ENCODE results near the gene TMEM109.
A peak's percentile ranks its signal among the peaks of the same experiment; 100 is the strongest.

Gene TMEM109

DNA sequence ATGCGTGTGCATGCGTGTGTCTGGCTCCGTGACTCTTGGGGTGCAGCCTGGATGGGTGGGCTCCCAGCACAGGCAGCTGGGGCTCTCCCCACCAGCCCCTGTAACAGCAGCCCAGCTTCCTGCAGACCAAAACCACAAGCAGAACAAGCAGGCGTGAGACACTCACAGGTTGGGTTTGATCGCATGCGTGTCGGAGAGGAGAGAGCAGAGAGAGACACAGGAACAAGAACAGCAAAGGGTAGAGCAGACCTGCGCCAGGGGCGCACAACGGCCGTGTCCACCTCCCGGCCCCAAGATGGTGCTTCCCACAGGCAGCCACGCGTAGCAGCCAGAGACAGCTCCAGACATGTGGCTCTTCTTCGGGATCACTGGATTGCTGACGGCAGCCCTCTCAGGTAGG is 57.6 kb downstream of the TMEM109 start, which contains the start of gene CD6:
Gene CD6 (plus strand): TSS at position 161 of the 400 bp plus-strand sequence. CDS start 186 bp downstream, at position 347.
- DNase-seq: peak; percentile 66 to 76

DNA sequence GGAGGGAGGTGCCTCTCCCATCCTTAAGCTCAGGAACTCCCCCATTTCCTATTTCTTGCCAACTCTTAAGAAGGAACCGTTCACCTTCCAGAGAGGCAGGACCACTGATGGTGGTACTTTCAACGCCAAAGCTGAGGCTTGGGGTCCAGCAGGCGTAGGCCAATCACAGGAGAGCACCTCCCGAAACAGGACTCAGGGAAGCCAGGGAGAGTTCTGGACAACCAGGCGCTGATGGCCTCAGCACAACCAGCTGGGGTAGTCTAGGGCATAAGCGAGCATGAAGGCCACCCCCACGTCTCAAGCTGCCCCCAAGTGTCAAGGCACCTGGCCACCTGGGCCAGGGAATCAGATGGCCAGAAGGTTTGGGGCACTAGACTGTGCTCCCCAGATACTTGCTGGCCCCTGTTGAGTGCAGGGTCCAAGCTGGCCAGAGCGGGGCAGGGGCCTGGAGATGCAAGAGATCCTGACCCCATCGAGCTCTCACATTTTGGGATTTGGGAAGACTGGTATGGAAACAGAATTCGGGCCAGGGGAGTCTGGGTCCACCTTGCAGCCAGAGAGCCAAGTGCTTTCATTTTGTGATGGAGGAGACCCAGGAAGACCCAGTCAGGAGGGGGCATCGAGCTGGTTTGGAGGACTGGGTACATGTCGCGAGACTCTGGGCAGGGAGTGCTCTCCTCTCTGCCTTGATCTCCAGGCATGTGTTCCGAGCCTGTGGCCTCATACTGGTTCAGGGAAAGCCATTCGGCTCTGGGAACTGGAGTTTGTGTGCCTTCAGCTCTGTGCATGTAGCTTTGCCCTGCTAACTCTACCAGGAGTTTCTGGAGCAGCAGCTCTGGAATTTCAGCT is 58.4 kb downstream of the TMEM109 start:
- DNase-seq: peak; percentile 49 to 57
